ENCODE measurements around the gene DNAAF8.
"Not testable (repeated sequence)": the region's sequence is repeated elsewhere in the genome, so short reads cannot be mapped to it uniquely, and the experiment has no call there.

Gene DNAAF8

GRCh38 chr16:4724661-4725270 lies 9.6 kb upstream of the DNAAF8 start:
- no peaks in the 10 kb centered on the region for H3K4me1 ChIP-seq (ENCODE audit: control insufficient read depth in 2 of 2, insufficient read depth in 2 of 2, low read length in 2 of 2)
- H3K27me3 ChIP-seq (ENCODE audit: control insufficient read depth in 2 of 2, insufficient read depth in 2 of 2, low read length in 2 of 2) = no peaks in the 10 kb centered on the region
- no peaks in the 10 kb centered on the region for H3K9me3 ChIP-seq (ENCODE audit: control insufficient read depth in 2 of 2, low read length in 2 of 2)
- no peak overlapping the region for H3K27ac ChIP-seq (ENCODE audit: low read depth in 2 of 2, low read length in 2 of 2)
- no peak overlapping the region for H3K4me3 ChIP-seq (ENCODE audit: low read length in 2 of 2)
- no peak overlapping the region for H3K9ac ChIP-seq (ENCODE audit: low read depth in 1 of 2, low read length in 2 of 2)
- H3K36me3 ChIP-seq (ENCODE audit: control insufficient read depth in 2 of 2, insufficient read depth in 2 of 2, low read length in 2 of 2) = peaks cover 27 to 46% of the 10 kb centered on the region in 2 donors

- no peaks in the 10 kb centered on the region for H3K4me1 ChIP-seq (ENCODE audit: control insufficient read depth in 2 of 2, insufficient read depth in 2 of 2, low read length in 2 of 2)
These were observed 7.7 kb upstream of the DNAAF8 start for GRCh38 chr16:4726616-4727015.

GRCh38 chr16:4728676-4729075 lies 5.7 kb upstream of the DNAAF8 start:
- Histone ChIP-seq H3K4me3 (ENCODE audit: low read length in 2 of 2) (no peak overlapping the region), H3K27ac (ENCODE audit: low read depth in 2 of 2, low read length in 2 of 2) (no peak overlapping the region), H3K9me3 (ENCODE audit: control insufficient read depth in 2 of 2, low read length in 2 of 2) (no peaks in the 10 kb centered on the region), H3K9ac (ENCODE audit: low read depth in 1 of 2, low read length in 2 of 2) (no peak overlapping the region), H3K4me1 (ENCODE audit: control insufficient read depth in 2 of 2, insufficient read depth in 2 of 2, low read length in 2 of 2) (peaks cover 0 to 3% of the 10 kb centered on the region in 2 donors), H3K36me3 (ENCODE audit: control insufficient read depth in 2 of 2, insufficient read depth in 2 of 2, low read length in 2 of 2) (peaks cover 29 to 53% of the 10 kb centered on the region in 2 donors), H3K27me3 (ENCODE audit: control insufficient read depth in 2 of 2, insufficient read depth in 2 of 2, low read length in 2 of 2) (no peaks in the 10 kb centered on the region)

More at GRCh38 chr16:4726616-4727015, 7.7 kb upstream of the DNAAF8 start:
- no peaks in the 10 kb centered on the region for H3K27me3 ChIP-seq (ENCODE audit: control insufficient read depth in 2 of 2, insufficient read depth in 2 of 2, low read length in 2 of 2)
- no peaks in the 10 kb centered on the region for H3K9me3 ChIP-seq (ENCODE audit: control insufficient read depth in 2 of 2, low read length in 2 of 2)
- H3K27ac ChIP-seq (ENCODE audit: low read depth in 2 of 2, low read length in 2 of 2) = no peak overlapping the region
- no peak overlapping the region for H3K9ac ChIP-seq (ENCODE audit: low read depth in 1 of 2, low read length in 2 of 2)
- peaks cover 33 to 58% of the 10 kb centered on the region in 2 donors for H3K36me3 ChIP-seq (ENCODE audit: control insufficient read depth in 2 of 2, insufficient read depth in 2 of 2, low read length in 2 of 2)
- H3K4me3 ChIP-seq (ENCODE audit: low read length in 2 of 2) = no peak overlapping the region

- Histone ChIP-seq H3K27ac (ENCODE audit: low read depth in 2 of 2, low read length in 2 of 2) (no peak overlapping the region), H3K9me3 (ENCODE audit: control insufficient read depth in 2 of 2, low read length in 2 of 2) (no peaks in the 10 kb centered on the region), H3K9ac (ENCODE audit: low read depth in 1 of 2, low read length in 2 of 2) (no peak overlapping the region), H3K4me3 (ENCODE audit: low read length in 2 of 2) (no peak overlapping the region), H3K27me3 (ENCODE audit: control insufficient read depth in 2 of 2, insufficient read depth in 2 of 2, low read length in 2 of 2) (no peaks in the 10 kb centered on the region), H3K4me1 (ENCODE audit: control insufficient read depth in 2 of 2, insufficient read depth in 2 of 2, low read length in 2 of 2) (peaks cover under 1 to 4% of the 10 kb centered on the region in 2 donors), H3K36me3 (ENCODE audit: control insufficient read depth in 2 of 2, insufficient read depth in 2 of 2, low read length in 2 of 2) (peaks cover 25 to 45% of the 10 kb centered on the region in 2 donors)
These were observed 4.5 kb upstream of the DNAAF8 start for GRCh38 chr16:4729876-4730275.

- no peak overlapping the region for H3K27ac ChIP-seq (ENCODE audit: low read depth in 2 of 2, low read length in 2 of 2)
- peaks cover 12 to 24% of the 10 kb centered on the region in 2 donors for H3K36me3 ChIP-seq (ENCODE audit: control insufficient read depth in 2 of 2, insufficient read depth in 2 of 2, low read length in 2 of 2)
- no peaks in the 10 kb centered on the region for H3K27me3 ChIP-seq (ENCODE audit: control insufficient read depth in 2 of 2, insufficient read depth in 2 of 2, low read length in 2 of 2)
- peaks cover 6 to 9% of the 10 kb centered on the region in 2 donors for H3K4me1 ChIP-seq (ENCODE audit: control insufficient read depth in 2 of 2, insufficient read depth in 2 of 2, low read length in 2 of 2)
- peak overlapping the region; percentile 81 to 88 for H3K4me3 ChIP-seq (ENCODE audit: low read length in 2 of 2)
- no peaks in the 10 kb centered on the region for H3K9me3 ChIP-seq (ENCODE audit: control insufficient read depth in 2 of 2, low read length in 2 of 2)
- H3K9ac ChIP-seq (ENCODE audit: low read depth in 1 of 2, low read length in 2 of 2) = peak overlapping the region in 1 of 2 donors; percentile 64
These were observed 1.1 kb upstream of the DNAAF8 start for GRCh38 chr16:4733211-4733742.

GRCh38 chr16:4733747-4734062 lies 632 bp upstream of the DNAAF8 start:
- Histone ChIP-seq H3K9ac (ENCODE audit: low read depth in 1 of 2, low read length in 2 of 2) (peak overlapping the region; percentile 61 to 64), H3K9me3 (ENCODE audit: control insufficient read depth in 2 of 2, low read length in 2 of 2) (no peaks in the 10 kb centered on the region), H3K4me1 (ENCODE audit: control insufficient read depth in 2 of 2, insufficient read depth in 2 of 2, low read length in 2 of 2) (peaks cover 6 to 9% of the 10 kb centered on the region in 2 donors), H3K36me3 (ENCODE audit: control insufficient read depth in 2 of 2, insufficient read depth in 2 of 2, low read length in 2 of 2) (peaks cover 12 to 22% of the 10 kb centered on the region in 2 donors), H3K27me3 (ENCODE audit: control insufficient read depth in 2 of 2, insufficient read depth in 2 of 2, low read length in 2 of 2) (no peaks in the 10 kb centered on the region), H3K4me3 (ENCODE audit: low read length in 2 of 2) (peak overlapping the region; percentile 81 to 88), H3K27ac (ENCODE audit: low read depth in 2 of 2, low read length in 2 of 2) (peak overlapping the region; percentile 81 to 83)

GRCh38 chr16:4734730-4735535 lies 596 bp downstream of the DNAAF8 start:
- Histone ChIP-seq H3K27me3 (ENCODE audit: control insufficient read depth in 2 of 2, insufficient read depth in 2 of 2, low read length in 2 of 2) (no peaks in the 10 kb centered on the region), H3K9ac (ENCODE audit: low read depth in 1 of 2, low read length in 2 of 2) (peak overlapping the region; percentile 34 to 60), H3K27ac (ENCODE audit: low read depth in 2 of 2, low read length in 2 of 2) (peak overlapping the region; percentile 81 to 83), H3K9me3 (ENCODE audit: control insufficient read depth in 2 of 2, low read length in 2 of 2) (no peaks in the 10 kb centered on the region), H3K4me3 (ENCODE audit: low read length in 2 of 2) (peak overlapping the region; percentile 81 to 88), H3K4me1 (ENCODE audit: control insufficient read depth in 2 of 2, insufficient read depth in 2 of 2, low read length in 2 of 2) (peaks cover 6 to 9% of the 10 kb centered on the region in 2 donors), H3K36me3 (ENCODE audit: control insufficient read depth in 2 of 2, insufficient read depth in 2 of 2, low read length in 2 of 2) (peaks cover 4 to 12% of the 10 kb centered on the region in 2 donors)

- H3K27me3 ChIP-seq (ENCODE audit: control insufficient read depth in 2 of 2, insufficient read depth in 2 of 2, low read length in 2 of 2) = no peaks in the 10 kb centered on the region
- no peak overlapping the region for H3K9ac ChIP-seq (ENCODE audit: low read depth in 1 of 2, low read length in 2 of 2)
- H3K9me3 ChIP-seq (ENCODE audit: control insufficient read depth in 2 of 2, low read length in 2 of 2) = no peaks in the 10 kb centered on the region
- H3K4me3 ChIP-seq (ENCODE audit: low read length in 2 of 2) = no peak overlapping the region
- no peak overlapping the region for H3K27ac ChIP-seq (ENCODE audit: low read depth in 2 of 2, low read length in 2 of 2)
- peaks cover 6 to 9% of the 10 kb centered on the region in 2 donors for H3K4me1 ChIP-seq (ENCODE audit: control insufficient read depth in 2 of 2, insufficient read depth in 2 of 2, low read length in 2 of 2)
- H3K36me3 ChIP-seq (ENCODE audit: control insufficient read depth in 2 of 2, insufficient read depth in 2 of 2, low read length in 2 of 2) = peaks cover 0 to 3% of the 10 kb centered on the region in 2 donors
These were observed 2.2 kb downstream of the DNAAF8 start for GRCh38 chr16:4736546-4736945.

- H3K27me3 ChIP-seq (ENCODE audit: control insufficient read depth in 2 of 2, insufficient read depth in 2 of 2, low read length in 2 of 2) = no peaks in the 10 kb centered on the region
- no peaks in the 10 kb centered on the region for H3K9me3 ChIP-seq (ENCODE audit: control insufficient read depth in 2 of 2, low read length in 2 of 2)
- H3K9ac ChIP-seq (ENCODE audit: low read depth in 1 of 2, low read length in 2 of 2) = no peak overlapping the region
- H3K4me1 ChIP-seq (ENCODE audit: control insufficient read depth in 2 of 2, insufficient read depth in 2 of 2, low read length in 2 of 2) = peaks cover 6 to 9% of the 10 kb centered on the region in 2 donors
- no peak overlapping the region for H3K4me3 ChIP-seq (ENCODE audit: low read length in 2 of 2)
- H3K36me3 ChIP-seq (ENCODE audit: control insufficient read depth in 2 of 2, insufficient read depth in 2 of 2, low read length in 2 of 2) = no peaks in the 10 kb centered on the region
- H3K27ac ChIP-seq (ENCODE audit: low read depth in 2 of 2, low read length in 2 of 2) = no peak overlapping the region
These were observed 3.2 kb downstream of the DNAAF8 start for GRCh38 chr16:4737545-4737944.

GRCh38 chr16:4738370-4738769 lies 4.0 kb downstream of the DNAAF8 start:
- not testable (repeated sequence) for H3K9me3 ChIP-seq (ENCODE audit: control insufficient read depth in 2 of 2, low read length in 2 of 2); H3K27me3 ChIP-seq (ENCODE audit: control insufficient read depth in 2 of 2, insufficient read depth in 2 of 2, low read length in 2 of 2); H3K9ac ChIP-seq (ENCODE audit: low read depth in 1 of 2, low read length in 2 of 2); H3K27ac ChIP-seq (ENCODE audit: low read depth in 2 of 2, low read length in 2 of 2); H3K4me3 ChIP-seq (ENCODE audit: low read length in 2 of 2); H3K36me3 ChIP-seq (ENCODE audit: control insufficient read depth in 2 of 2, insufficient read depth in 2 of 2, low read length in 2 of 2)
- H3K4me1 ChIP-seq (ENCODE audit: control insufficient read depth in 2 of 2, insufficient read depth in 2 of 2, low read length in 2 of 2) = peaks cover 9 to 12% of the 10 kb centered on the region in 2 donors

Data from mucosa of rectum (tissue), 2 donors.